Measurements from ENCODE around the gene FARSB. TPM values are rescaled to one million over a fixed set of nuclear protein-coding genes. Genes with fewer than 3 reads are reported as not detected.

Gene FARSB
- total RNA-seq, 1 experiment from 2014 or later, result 72.1 TPM

GRCh38 chr2:222613715-222614331, 42.1 kb downstream of the FARSB start:
- Histone ChIP-seq H3K36me3 (ENCODE audit: insufficient read depth, low read length, poor library complexity, severe bottlenecking) (peaks cover 50% of the 10 kb centered on the region), H3K27me3 (replicated peaks; ENCODE audit: insufficient read depth, low read depth, low read length, poor library complexity) (no peaks in the 10 kb centered on the region), H3K4me1 (ENCODE audit: insufficient read depth, low read length, poor library complexity, severe bottlenecking) (peaks cover 7% of the 10 kb centered on the region), H3K4me3 (ENCODE audit: low read depth, low read length, poor library complexity, severe bottlenecking) (no peak overlapping the region), H3K27ac (ENCODE audit: low read depth, low read length, poor library complexity, severe bottlenecking) (no peak overlapping the region), H3K9me3 (ENCODE audit: low read depth, low read length, poor library complexity, severe bottlenecking) (no peaks in the 10 kb centered on the region)
- no TSS peak for BruUV-seq (replicated peaks)
- no peak for TF ChIP-seq EZH2 (IDR thresholded peaks at IDR 0.05; ENCODE audit: borderline replicate concordance, low read depth, low read length, poor library complexity, severe bottlenecking)
- TF ChIP-seq CTCF (conservative IDR thresholded peaks at IDR 0.05; ENCODE audit: low read depth, low read length), result peak; percentile 86
- CTCF ChIA-PET, result interaction anchor here (1.1 kb wide), 2 partner anchors 296 to 589 kb away, joined by 3 to 5 read pairs; no protein-coding TSS in a partner anchor
- DNase-seq (ENCODE audit: low spot score), result peak; percentile 76
- intact Hi-C loops (cut with micrococcal nuclease; ENCODE audit: unreplicated experiment), result loop anchor here (1.0 to 5.0 kb wide), 3 partner anchors 296 to 587 kb away; no protein-coding TSS in a partner anchor
- POLR2A ChIA-PET (ENCODE audit: low non-redundant PET), result no interaction called here

- ChIA-PET POLR2A (ENCODE audit: low non-redundant PET) (no interaction called here), CTCF (no interaction called here)
- Histone ChIP-seq H3K4me3 (ENCODE audit: low read depth, low read length, poor library complexity, severe bottlenecking) (no peak overlapping the region), H3K36me3 (ENCODE audit: insufficient read depth, low read length, poor library complexity, severe bottlenecking) (peaks cover 40% of the 10 kb centered on the region), H3K9me3 (ENCODE audit: low read depth, low read length, poor library complexity, severe bottlenecking) (no peaks in the 10 kb centered on the region), H3K4me1 (ENCODE audit: insufficient read depth, low read length, poor library complexity, severe bottlenecking) (peaks cover 7% of the 10 kb centered on the region), H3K27ac (ENCODE audit: low read depth, low read length, poor library complexity, severe bottlenecking) (no peak overlapping the region), H3K27me3 (replicated peaks; ENCODE audit: insufficient read depth, low read depth, low read length, poor library complexity) (no peaks in the 10 kb centered on the region)
- DNase-seq (ENCODE audit: low spot score), result no peak
- TF ChIP-seq CTCF (conservative IDR thresholded peaks at IDR 0.05; ENCODE audit: low read depth, low read length) (no peak), EZH2 (IDR thresholded peaks at IDR 0.05; ENCODE audit: borderline replicate concordance, low read depth, low read length, poor library complexity, severe bottlenecking) (no peak)
- intact Hi-C loops (cut with micrococcal nuclease; ENCODE audit: unreplicated experiment), result loop anchor here (5.0 kb wide), 1 partner anchor 584 kb away; no protein-coding TSS in a partner anchor
- no TSS peak for BruUV-seq (replicated peaks)
Observed at GRCh38 chr2:222611684-222612083, 44.2 kb downstream of the FARSB start.

- ChIA-PET POLR2A (ENCODE audit: low non-redundant PET) (no interaction called here), CTCF (interaction anchor here (1.2 kb wide), 1 partner anchor 293 kb away, joined by 4 read pairs; no protein-coding TSS in a partner anchor)
- H3K36me3 ChIP-seq (ENCODE audit: insufficient read depth, low read length, poor library complexity, severe bottlenecking), result peaks cover 37% of the 10 kb centered on the region
- DNase-seq (ENCODE audit: low spot score), result peak; percentile 18
- H3K27ac ChIP-seq (ENCODE audit: low read depth, low read length, poor library complexity, severe bottlenecking), result no peak overlapping the region
- TF ChIP-seq CTCF (conservative IDR thresholded peaks at IDR 0.05; ENCODE audit: low read depth, low read length), result peak; percentile 41; the same call in 1 of the 2 replicates
- no peak for TF ChIP-seq EZH2 (IDR thresholded peaks at IDR 0.05; ENCODE audit: borderline replicate concordance, low read depth, low read length, poor library complexity, severe bottlenecking)
- no peak overlapping the region for H3K4me3 ChIP-seq (ENCODE audit: low read depth, low read length, poor library complexity, severe bottlenecking)
- intact Hi-C loops (cut with micrococcal nuclease; ENCODE audit: unreplicated experiment), result loop anchor here (5.0 kb wide), 1 partner anchor 583 kb away; no protein-coding TSS in a partner anchor
- peaks cover 7% of the 10 kb centered on the region for H3K4me1 ChIP-seq (ENCODE audit: insufficient read depth, low read length, poor library complexity, severe bottlenecking)
- H3K27me3 ChIP-seq (replicated peaks; ENCODE audit: insufficient read depth, low read depth, low read length, poor library complexity), result no peaks in the 10 kb centered on the region
- BruUV-seq (replicated peaks), result no TSS peak
- no peaks in the 10 kb centered on the region for H3K9me3 ChIP-seq (ENCODE audit: low read depth, low read length, poor library complexity, severe bottlenecking)
Observed at GRCh38 chr2:222610746-222611145, 45.1 kb downstream of the FARSB start.
